ENCODE results near the gene CYLD. TPM values are rescaled to one million over a fixed set of nuclear protein-coding genes. Genes with fewer than 3 reads are reported as not detected.

The CYLD gene
- total RNA-seq, 1 experiment from 2014 or later, result 12.5 TPM

- Histone ChIP-seq H2AFZ (ENCODE audit: low read length) (no peak overlapping the region), H2BK15ac (ENCODE audit: low read depth, low read length) (no peak overlapping the region; the same call in 1 of the 2 replicates), H3K23me2 (ENCODE audit: insufficient read length, low read depth, low read length, poor library complexity, severe bottlenecking) (no peaks in the 10 kb centered on the region), H3K14ac (ENCODE audit: insufficient read depth, low read length) (peak overlapping the region; percentile 55; the same call in 1 of the 2 replicates), H3K79me2 (ENCODE audit: insufficient read depth, low read length) (no peaks in the 10 kb centered on the region), H3K27me3 (ENCODE audit: insufficient read depth, low read length) (no peaks in the 10 kb centered on the region), H3K27ac (ENCODE audit: insufficient read length, low read depth, low read length) (no peak overlapping the region), H2BK20ac (ENCODE audit: low read depth, low read length, poor library complexity, severe bottlenecking) (no peak overlapping the region), H4K91ac (ENCODE audit: insufficient read length, low read depth, low read length) (no peak overlapping the region), H3T11ph (ENCODE audit: low read length) (no peak overlapping the region), H3K4me2 (ENCODE audit: insufficient read depth, insufficient read length, low read length) (no peak overlapping the region), H3K56ac (ENCODE audit: insufficient read length, low read depth, low read length) (no peak overlapping the region), H2AK5ac (ENCODE audit: insufficient read length, low read length) (no peak overlapping the region), H3K23ac (ENCODE audit: insufficient read length, low read depth, low read length) (no peak overlapping the region), H3K79me1 (ENCODE audit: insufficient read depth, low read depth, low read length, poor library complexity, severe bottlenecking) (no peaks in the 10 kb centered on the region), H4K5ac (ENCODE audit: insufficient read length, low read depth, low read length) (no peak overlapping the region), H4K20me1 (ENCODE audit: control insufficient read depth, insufficient read depth, insufficient read length) (no peaks in the 10 kb centered on the region), H2BK120ac (ENCODE audit: low read depth, low read length, poor library complexity, severe bottlenecking) (no peak overlapping the region), H3K9ac (ENCODE audit: extremely low read depth, insufficient read length, low read length) (no peak overlapping the region), H2BK5ac (ENCODE audit: insufficient read length, low read length) (no peak overlapping the region), H3K4ac (ENCODE audit: low read depth, low read length) (no peak overlapping the region), H3K18ac (ENCODE audit: insufficient read length, low read depth, low read length) (peak overlapping the region; percentile 54), H3K4me1 (ENCODE audit: insufficient read depth, low read length) (no peaks in the 10 kb centered on the region; the same call in 1 of the 2 replicates), H4K8ac (replicated peaks; ENCODE audit: insufficient read length, low read depth, low read length) (no peak overlapping the region), H2BK12ac (ENCODE audit: insufficient read length, low read depth, low read length) (peak overlapping the region; percentile 30), H3K9me3 (ENCODE audit: control insufficient read depth, low read depth, low read length) (peaks cover 4% of the 10 kb centered on the region)
- peak; percentile 51 for TF ChIP-seq CTCF (conservative IDR thresholded peaks at IDR 0.05)
- WGBS (ENCODE audit: extremely low coverage, insufficient read length, low lambda C conversion rate), result no CpG with 5 or more reads among the region's 20 CpGs
- no peaks in the 10 kb centered on the region; the same call in 1 of the 2 replicates for H3K27me3 Mint-ChIP-seq (ENCODE audit: low read depth)
- H3K36me3 Mint-ChIP-seq (ENCODE audit: insufficient read depth in 1 of 3, low read depth in 3 of 3), result no peaks in the 10 kb centered on the region
- DNase-seq, result peak; percentile 54
- H3K4me1 Mint-ChIP-seq, result peaks cover 12 to 14% of the 10 kb centered on the region in 2 experiments
- peak overlapping the region in 1 of 3 experiments; percentile 59; a peak in 1 of 7 replicates for H3K27ac Mint-ChIP-seq
- H3K9me3 Mint-ChIP-seq, result peaks cover 0 to 3% of the 10 kb centered on the region in 2 experiments; a peak in 2 of 5 replicates
- H3K4me3 Mint-ChIP-seq, result no peak overlapping the region
Measured at GRCh38 chr16:50719401-50720337, 22.2 kb upstream of the CYLD start.

Data from H9 (cell line).